KOPT-K1 (cell line): Measurements from ENCODE around the gene ST8SIA6.
"Not testable (repeated sequence)": the region's sequence is repeated elsewhere in the genome, so short reads cannot be mapped to it uniquely, and the experiment has no call there.

ENCODE experiments used
- H3K27ac ChIP-seq: fragments of 200-600 bp; sonication (generic); 2 replicates; pipeline ENCODE4 v1.5.1; 2016; ENCODE audit warnings: antibody characterized with exemption, mild to moderate bottlenecking, low read depth, low read length; ENCODE audit not compliant: poor library complexity, severe bottlenecking
- H3K36me3 ChIP-seq: fragments of 200-600 bp; sonication (generic); 2 replicates; pipeline ENCODE4 v1.5.1; 2017; ENCODE audit warnings: antibody characterized with exemption, mild to moderate bottlenecking, low read length, moderate library complexity; ENCODE audit not compliant: insufficient read depth
- H3K9me3 ChIP-seq: fragments of 200-600 bp; sonication (generic); 2 replicates; pipeline ENCODE4 v1.5.1; 2017; ENCODE audit warnings: antibody characterized with exemption, low read length, mild to moderate bottlenecking; ENCODE audit not compliant: insufficient read depth, poor library complexity, severe bottlenecking

Gene ST8SIA6, protein sequence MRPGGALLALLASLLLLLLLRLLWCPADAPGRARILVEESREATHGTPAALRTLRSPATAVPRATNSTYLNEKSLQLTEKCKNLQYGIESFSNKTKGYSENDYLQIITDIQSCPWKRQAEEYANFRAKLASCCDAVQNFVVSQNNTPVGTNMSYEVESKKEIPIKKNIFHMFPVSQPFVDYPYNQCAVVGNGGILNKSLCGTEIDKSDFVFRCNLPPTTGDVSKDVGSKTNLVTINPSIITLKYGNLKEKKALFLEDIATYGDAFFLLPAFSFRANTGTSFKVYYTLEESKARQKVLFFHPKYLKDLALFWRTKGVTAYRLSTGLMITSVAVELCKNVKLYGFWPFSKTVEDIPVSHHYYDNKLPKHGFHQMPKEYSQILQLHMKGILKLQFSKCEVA

DNA sequence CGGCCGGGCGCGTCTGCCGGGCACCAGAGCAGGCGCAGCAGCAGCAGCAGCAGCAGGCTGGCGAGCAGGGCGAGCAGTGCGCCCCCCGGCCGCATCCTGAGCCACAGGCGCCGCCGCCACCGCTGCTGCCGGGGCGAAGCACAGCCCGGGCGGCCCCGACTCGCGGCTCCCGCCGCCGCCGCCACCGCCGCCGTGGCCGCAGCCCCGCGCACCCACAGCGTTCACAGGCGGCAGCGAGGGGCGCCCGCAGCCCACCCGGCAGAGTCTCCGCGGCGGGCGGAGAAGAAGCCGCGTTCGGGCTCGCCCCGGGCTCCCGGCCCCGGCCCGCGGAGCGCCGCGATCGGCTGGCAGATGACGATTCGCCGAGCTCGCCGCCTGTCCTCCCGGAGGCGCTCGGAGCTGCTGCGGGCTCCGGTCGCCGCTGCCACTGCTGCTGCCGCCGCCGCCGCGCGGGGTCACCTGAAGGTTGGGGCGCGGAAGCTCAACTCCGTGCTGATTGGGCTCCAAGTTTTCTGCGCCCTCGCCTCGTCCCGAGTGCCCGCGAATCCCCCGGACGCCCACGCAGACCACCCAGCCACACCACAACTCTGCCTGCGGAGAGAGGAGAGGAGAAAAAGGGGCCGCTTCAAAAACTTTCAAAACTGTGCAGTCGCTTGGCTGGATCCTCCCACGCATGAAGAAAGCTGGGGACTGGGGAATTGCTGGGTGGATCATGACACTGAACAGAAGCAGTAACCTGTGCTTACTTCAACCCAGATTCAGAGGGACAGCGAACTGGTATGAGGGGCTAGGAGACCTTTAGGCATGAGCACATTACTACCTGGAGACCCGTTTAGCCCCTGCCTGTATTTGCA, at the start of gene ST8SIA6:
Gene ST8SIA6, minus strand, starts transcription at position 435 of the 854 bp plus-strand sequence. Its CDS starts 340 bp downstream, at position 95.
- H3K36me3 ChIP-seq, result no peaks in the 10 kb centered on the region
- H3K9me3 ChIP-seq, result peaks cover 23% of the 10 kb centered on the region
- H3K27ac ChIP-seq, result no peak within 1 kb of the TSS

DNA sequence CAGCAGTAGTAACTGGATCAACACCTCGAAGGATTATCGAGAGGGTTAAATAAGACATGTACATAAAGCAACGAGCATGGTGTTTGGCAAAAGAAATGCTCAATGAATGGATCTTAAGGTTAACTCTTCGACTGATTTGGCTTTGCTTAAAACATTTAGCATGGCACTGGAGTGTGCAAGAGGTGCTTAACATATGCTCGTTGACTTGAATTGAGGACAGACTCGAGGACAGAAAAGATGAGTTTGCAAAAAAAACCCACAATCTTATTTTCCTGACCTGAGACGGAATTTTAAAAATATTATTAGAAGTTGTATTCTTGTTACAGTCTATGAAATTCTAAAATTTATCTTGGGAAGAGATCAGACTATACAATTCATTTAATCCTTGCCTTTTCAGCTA, 49.4 kb upstream of the ST8SIA6 start:
- Histone ChIP-seq H3K9me3 (no peaks in the 10 kb centered on the region), H3K27ac (no peak overlapping the region), H3K36me3 (no peaks in the 10 kb centered on the region)

DNA sequence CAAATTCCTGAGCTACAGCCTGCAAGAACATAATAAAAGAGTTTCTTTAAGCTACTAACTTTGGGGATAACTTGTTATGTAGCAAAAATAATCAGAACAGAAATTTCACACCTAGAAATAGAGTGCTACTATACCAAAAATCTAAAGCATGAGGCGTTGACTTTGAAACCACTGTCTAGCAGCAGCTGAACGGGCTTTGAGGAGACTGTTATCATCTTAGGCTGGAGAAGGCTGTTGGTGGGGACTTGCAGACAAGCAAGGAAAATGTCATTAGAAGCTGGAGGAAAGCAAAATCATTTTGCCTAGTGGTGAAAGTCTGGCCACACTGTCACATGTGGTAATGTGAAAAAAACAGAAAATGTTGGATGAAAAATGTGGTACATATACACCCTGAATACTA, 48.4 kb upstream of the ST8SIA6 start:
- no peaks in the 10 kb centered on the region for H3K36me3 ChIP-seq
- no peaks in the 10 kb centered on the region for H3K9me3 ChIP-seq
- H3K27ac ChIP-seq, result no peak overlapping the region

DNA sequence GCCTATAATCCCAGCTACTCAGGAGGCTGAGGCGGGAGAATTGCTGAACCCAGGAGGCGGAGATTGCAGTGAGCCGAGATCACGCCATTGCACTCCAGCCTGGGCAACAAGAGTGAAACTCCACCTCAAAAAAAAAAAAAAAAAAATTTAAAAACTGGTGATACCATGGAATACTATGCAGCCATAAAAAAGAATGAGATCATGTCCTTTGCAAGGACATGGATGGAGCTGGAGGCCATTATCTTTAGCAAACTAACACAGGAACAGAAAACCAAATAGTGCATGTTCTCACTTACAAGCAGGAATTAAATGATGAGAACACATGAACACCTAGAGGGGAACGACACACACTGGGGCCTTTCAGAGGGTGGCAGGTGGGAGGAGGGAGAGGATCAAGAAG, 44.6 kb upstream of the ST8SIA6 start:
- not testable (repeated sequence) for H3K36me3 ChIP-seq, H3K9me3 ChIP-seq, H3K27ac ChIP-seq

DNA sequence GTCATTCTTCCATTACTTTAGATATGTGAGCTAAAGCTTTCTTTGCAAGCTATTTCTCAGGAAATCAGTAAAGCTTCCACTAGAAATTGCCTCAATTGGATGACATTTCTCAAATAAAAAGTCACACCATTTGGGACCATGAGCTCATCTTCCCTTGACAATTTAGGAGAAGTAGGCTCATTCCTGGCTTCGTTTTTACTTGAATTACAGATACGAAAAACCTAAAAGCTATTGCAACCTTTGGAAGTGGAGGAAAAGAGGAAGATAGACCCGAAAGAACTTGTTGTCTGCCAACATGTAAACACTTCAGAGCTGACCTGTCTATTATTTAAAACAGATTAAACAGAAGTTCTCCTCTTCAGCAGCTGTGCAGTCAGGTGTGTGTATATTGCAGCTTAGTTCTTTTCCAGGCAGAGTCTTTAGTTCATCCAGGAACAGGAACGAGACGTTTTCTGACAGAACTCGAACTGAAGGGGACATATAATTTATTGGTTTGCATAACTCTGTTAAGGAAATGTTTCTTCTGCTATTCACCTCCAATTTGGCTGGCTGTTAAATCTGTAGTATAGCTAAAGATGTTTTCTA, 43.1 kb upstream of the ST8SIA6 start:
- Histone ChIP-seq H3K27ac (no peak overlapping the region), H3K36me3 (no peaks in the 10 kb centered on the region), H3K9me3 (no peaks in the 10 kb centered on the region)

DNA sequence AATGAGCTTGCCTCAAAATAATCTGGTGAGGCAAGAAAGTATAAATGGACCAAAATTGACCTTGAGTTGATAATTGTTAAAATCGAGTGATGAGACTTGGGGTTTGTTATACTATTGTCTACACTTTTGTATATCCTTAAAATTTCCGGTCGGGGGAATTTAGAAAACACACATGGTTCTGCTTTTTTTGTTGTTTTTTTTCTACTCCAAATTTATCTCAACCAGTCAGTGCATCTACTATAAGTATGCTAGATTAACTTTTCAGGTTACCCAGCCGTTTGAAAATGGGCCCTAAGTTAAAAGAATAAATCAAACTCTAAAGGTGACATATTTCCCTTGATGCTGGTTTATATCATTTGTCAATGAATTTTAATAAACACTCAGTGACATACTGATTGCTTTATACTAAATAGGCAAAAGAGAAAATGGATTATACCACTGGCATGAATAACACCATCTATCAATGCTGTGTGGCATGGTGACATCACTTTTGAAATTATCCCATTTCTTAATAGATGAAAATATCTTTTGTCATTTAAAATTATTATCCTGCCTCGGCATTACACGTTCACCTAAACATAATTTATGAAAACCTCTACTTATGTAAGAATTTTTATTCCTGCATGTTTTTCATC, 40.3 kb upstream of the ST8SIA6 start:
- no peaks in the 10 kb centered on the region for H3K36me3 ChIP-seq
- H3K27ac ChIP-seq, result no peak overlapping the region

DNA sequence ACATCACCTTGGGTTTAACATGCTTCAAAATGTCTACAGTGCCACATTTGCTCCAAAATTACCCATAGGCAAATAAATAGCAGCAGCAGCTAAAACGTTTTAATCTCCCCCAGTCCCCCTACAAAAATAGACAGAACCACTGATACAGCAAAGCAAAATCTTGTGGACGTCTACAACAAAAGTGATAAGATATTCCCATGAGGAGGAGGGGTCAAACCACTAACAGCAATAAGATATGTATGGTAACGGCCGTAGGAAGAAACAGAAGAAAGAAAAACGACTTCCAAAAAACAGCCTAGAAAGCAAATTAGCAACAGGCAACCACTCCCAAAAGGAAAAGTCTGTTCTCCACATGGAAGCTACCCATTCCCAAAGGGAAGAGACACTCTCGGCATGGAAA, 34.5 kb upstream of the ST8SIA6 start:
- H3K27ac ChIP-seq, result no peak overlapping the region
- no peaks in the 10 kb centered on the region for H3K36me3 ChIP-seq
- H3K9me3 ChIP-seq, result no peaks in the 10 kb centered on the region

More for the DNA sequence above, 40.3 kb upstream of the ST8SIA6 start:
- no peaks in the 10 kb centered on the region for H3K9me3 ChIP-seq

DNA sequence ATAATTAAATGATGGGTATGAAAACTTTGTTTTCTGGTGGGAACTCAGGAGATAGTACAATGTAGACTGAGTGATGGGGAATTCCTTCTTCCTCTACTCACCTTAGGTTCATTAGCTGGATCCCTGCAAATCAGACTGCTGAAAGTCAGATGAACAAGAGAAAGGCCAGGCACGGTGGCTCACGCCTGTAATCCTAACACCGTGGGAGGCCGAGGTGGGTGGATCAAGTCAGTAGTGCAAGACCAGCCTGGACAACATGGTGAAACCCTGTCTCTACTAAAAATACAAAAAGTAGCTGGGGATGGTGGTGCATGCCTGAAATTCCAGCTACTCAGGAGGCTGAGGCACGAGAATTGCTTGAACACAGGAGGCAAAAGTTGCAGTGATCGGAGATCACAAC, 28.7 kb upstream of the ST8SIA6 start:
- Histone ChIP-seq H3K9me3 (peaks cover 7% of the 10 kb centered on the region), H3K36me3 (no peaks in the 10 kb centered on the region), H3K27ac (no peak overlapping the region)

DNA sequence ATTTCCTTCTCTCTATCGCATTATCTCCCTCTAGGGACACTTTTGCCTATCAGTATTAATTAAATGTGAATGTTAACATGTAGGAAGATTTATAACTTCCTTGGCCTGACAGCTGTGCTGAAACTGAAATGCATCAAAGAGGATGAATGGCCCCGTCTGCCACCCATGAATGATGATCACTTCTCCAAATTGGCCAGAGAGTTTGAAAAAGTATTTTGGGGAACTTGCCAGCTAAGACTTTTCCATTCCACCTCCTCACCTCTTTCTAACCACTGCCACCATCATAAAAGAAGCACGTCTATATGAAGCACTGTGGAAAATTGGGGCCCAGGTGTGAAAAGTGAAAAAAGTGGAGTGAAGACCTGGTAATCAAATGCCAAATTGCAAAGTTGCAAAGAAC, 25.4 kb upstream of the ST8SIA6 start:
- H3K36me3 ChIP-seq, result no peaks in the 10 kb centered on the region
- peaks cover 7% of the 10 kb centered on the region for H3K9me3 ChIP-seq
- no peak overlapping the region for H3K27ac ChIP-seq

DNA sequence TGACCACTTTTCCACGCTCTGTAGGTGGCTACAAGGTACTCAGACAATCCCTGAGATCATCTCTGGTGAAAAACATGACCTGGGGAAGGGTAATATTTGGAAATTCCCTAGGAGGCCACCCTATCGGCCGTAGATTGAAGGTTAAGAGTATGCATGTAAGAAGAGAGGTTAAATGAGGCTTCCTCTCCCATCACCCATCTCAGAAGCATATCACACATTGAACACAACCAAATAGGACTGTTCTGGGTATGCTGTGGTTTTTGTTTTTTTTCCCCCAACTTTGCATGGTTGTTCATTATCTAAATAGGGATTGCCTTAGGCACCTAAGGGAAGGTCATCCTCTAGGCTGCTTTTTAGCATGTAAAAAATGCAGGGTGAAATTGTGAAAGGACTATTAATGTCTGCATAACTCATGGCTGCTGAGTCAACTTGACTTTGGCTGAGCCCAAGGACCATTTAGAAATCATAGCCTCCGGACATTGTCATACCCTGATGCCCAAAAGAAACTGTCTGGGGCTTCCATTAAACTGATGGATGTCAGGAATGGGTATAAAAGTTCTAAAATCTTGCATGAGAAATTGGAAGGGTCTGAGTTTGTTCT, 24.7 kb upstream of the ST8SIA6 start:
- H3K36me3 ChIP-seq, result no peaks in the 10 kb centered on the region
- no peak overlapping the region for H3K27ac ChIP-seq
- peaks cover 7% of the 10 kb centered on the region for H3K9me3 ChIP-seq

DNA sequence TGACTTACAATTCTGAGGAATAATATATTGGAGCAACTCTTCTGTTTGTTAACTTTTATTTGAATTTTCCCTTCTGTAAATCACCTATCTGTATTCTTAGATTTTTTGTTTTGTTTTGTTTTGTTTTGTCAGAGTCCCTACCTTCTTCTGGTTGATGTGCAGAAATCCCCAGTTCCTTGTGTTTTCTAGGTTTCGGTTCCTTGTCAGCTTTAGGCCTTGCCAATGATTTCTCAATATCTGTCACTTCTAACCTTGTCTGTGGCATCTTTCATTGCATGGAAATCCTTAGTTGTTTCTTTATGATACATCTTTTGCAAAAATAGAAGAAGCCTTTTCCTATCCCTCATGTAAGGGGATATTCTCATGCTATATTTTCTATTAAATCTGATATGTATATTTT, 21.7 kb upstream of the ST8SIA6 start:
- H3K9me3 ChIP-seq, result peaks cover under 1% of the 10 kb centered on the region
- no peaks in the 10 kb centered on the region for H3K36me3 ChIP-seq
- no peak overlapping the region for H3K27ac ChIP-seq

DNA sequence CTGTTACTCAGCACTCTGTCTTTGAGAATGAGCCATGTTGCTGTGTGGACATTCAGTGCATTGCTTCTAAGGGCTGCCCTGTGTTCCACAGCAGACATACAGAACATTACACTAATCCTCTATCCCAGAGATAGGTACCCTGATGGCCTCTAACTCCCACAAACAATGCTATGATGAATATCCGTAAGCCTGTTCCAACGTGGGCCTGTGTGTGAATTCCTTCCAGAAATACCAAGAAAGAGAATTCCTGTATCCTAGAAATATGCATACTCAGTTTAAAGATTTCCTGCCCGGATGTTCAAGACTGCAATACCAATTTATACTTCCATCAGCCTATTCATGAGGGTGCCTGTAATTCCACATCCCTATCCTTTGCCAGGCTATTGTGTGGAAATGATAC, 21.3 kb upstream of the ST8SIA6 start:
- Histone ChIP-seq H3K36me3 (no peaks in the 10 kb centered on the region), H3K9me3 (no peaks in the 10 kb centered on the region), H3K27ac (no peak overlapping the region)

DNA sequence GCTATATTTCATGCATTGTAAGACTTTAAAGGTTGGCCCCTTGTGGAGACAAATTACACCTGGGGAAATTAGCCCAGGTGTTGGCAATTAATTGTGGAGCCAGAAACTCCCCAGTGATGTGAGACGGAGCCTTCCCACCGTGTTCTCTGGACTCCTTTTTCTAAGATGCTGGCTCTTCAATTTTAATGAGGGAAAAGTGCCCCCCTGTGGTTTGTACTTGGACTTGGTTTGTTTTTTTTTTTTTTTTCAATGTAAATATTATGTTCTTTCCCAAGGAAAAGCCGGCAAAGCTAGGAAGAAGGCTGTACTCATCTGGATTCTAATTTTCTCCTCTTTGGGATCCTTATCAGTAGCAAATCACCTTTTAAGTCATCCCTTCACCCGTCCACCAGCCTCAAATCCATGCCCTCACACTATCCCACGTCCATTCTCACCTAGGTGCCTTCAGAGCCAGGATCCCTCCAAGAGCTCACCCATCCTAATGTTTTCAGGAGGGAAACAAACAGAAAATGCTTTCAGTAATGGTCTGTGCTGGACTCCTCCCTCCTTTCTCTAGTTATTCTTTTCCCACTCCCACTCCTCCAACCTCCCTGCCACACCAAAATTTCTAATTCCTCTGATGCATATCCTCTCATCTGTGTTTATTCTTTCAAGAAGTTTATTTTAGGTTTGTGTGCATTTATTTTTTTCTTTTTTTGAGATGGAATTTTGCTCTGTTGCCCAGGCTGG, 20.4 kb upstream of the ST8SIA6 start:
- Histone ChIP-seq H3K27ac (no peak overlapping the region), H3K9me3 (peaks cover 7% of the 10 kb centered on the region), H3K36me3 (no peaks in the 10 kb centered on the region)

DNA sequence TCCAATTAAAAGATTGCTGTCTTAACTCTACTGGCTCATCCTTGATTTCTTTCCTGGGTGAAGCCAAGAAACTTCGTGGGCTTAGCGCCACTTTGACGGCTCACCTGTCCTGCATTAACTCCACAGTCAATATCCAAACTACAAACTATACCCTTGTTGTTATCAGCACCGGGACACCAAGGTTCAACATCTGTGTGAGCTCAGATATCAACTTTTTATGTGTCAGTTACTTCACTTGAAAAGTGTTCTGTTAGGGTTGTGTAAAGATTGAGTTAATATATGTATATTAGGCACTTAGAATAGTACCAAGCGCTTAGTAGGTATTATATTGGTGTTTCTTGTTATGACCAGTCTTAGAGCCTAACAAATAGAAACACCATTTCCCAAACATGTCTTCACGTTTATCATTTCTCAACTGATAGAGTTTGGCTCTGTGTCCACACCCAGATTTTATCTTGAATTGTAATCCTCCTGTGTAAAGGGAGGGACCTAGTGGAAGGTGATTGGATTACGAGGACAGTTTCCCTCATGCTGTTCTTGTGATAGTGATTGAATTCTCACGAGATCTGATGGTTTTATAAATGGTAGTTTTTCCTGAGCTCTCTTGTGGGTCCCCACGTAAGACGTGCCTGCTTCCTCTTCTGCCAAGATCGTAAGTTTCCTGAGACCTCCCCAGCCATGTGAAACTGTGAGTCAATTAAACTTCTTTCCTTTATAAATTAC, 19.0 kb upstream of the ST8SIA6 start:
- peaks cover 7% of the 10 kb centered on the region for H3K9me3 ChIP-seq
- no peak overlapping the region for H3K27ac ChIP-seq
- no peaks in the 10 kb centered on the region for H3K36me3 ChIP-seq
